ENCODE results near the gene SLC1A7. TPM values are rescaled to one million over a fixed set of nuclear protein-coding genes. Genes with fewer than 3 reads are reported as not detected.

SLC1A7 gene
- total and polyA plus RNA-seq, 2 experiments from 2014 or later = not detected

DNA sequence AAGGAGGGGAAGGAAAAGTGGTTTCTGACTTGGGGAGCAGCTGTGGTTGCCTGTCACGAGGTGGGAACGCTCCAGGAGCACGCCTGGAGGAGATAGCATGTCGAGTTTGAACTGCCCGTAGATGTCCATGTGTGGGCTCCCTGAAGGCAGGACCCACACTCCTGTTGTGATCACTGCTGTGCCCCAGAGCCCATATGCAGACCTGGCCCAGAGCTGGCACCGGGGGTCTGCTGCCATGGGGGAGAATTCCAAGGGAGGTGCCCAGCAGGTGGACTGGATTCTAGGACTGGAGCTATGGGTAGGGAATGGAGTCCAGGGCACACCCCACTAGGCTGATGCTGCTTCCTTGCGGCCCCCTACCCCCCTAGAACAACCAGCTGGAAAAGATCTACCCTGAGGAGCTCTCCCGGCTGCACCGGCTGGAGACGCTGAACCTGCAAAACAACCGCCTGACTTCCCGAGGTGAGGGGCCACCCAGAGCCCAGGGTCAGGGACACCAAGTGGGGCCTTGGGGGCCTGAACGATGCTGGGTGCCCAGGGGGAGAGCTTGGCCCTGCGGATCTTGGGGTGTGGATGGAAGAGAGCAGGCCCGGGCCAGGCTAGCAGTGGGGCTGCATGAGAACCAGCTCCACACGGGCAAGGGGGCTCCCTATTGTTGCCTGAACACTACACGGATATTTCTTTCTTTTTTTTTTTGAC is 71.1 kb downstream of the SLC1A7 start:
- Histone ChIP-seq H3K27ac (no peak overlapping the region), H4K20me1 (ENCODE audit: insufficient read depth, poor library complexity, severe bottlenecking) (no peaks in the 10 kb centered on the region), H3K27me3 (no peaks in the 10 kb centered on the region), H3K4me2 (no peak overlapping the region), H3K36me3 (replicated peaks; ENCODE audit: insufficient read depth, low read depth) (no peaks in the 10 kb centered on the region), H3K79me2 (no peaks in the 10 kb centered on the region), H3K9me3 (ENCODE audit: low read depth) (no peaks in the 10 kb centered on the region), H3K4me1 (ENCODE audit: insufficient read depth) (no peaks in the 10 kb centered on the region), H3K9me2 (replicated peaks; ENCODE audit: insufficient read depth) (no peaks in the 10 kb centered on the region), H3K4me3 (no peak overlapping the region), H2AFZ (no peak overlapping the region)
- 86% methylated on average over 17 of the region's 17 CpGs for WGBS (ENCODE audit: low lambda C conversion rate, missing lambda C conversion rate)
- no peak for DNase-seq (ENCODE audit: low spot score)
- TF ChIP-seq CTCF (IDR thresholded peaks at IDR 0.05; ENCODE audit: poor library complexity) (no peak), EZH2 (IDR thresholded peaks at IDR 0.05; ENCODE audit: borderline replicate concordance) (no peak), EZH2phosphoT487 (IDR thresholded peaks at IDR 0.05; ENCODE audit: low read depth, severe bottlenecking, unreplicated experiment) (no peak)

- H3K27ac ChIP-seq = no peak overlapping the region
- H3K4me2 ChIP-seq = no peak overlapping the region
- H3K9me3 ChIP-seq (ENCODE audit: low read depth) = no peaks in the 10 kb centered on the region
- 98% methylated on average over 12 of the region's 12 CpGs for WGBS (ENCODE audit: low lambda C conversion rate, missing lambda C conversion rate)
- H4K20me1 ChIP-seq (ENCODE audit: insufficient read depth, poor library complexity, severe bottlenecking) = no peaks in the 10 kb centered on the region
- H3K4me3 ChIP-seq = no peak overlapping the region
- no peaks in the 10 kb centered on the region for H3K27me3 ChIP-seq
- no peaks in the 10 kb centered on the region for H3K36me3 ChIP-seq (replicated peaks; ENCODE audit: insufficient read depth, low read depth)
- H2AFZ ChIP-seq = no peak overlapping the region
- TF ChIP-seq EZH2phosphoT487 (IDR thresholded peaks at IDR 0.05; ENCODE audit: low read depth, severe bottlenecking, unreplicated experiment) = no peak
- TF ChIP-seq EZH2 (IDR thresholded peaks at IDR 0.05; ENCODE audit: borderline replicate concordance) = no peak
- TF ChIP-seq CTCF (IDR thresholded peaks at IDR 0.05; ENCODE audit: poor library complexity) = no peak
- H3K4me1 ChIP-seq (ENCODE audit: insufficient read depth) = no peaks in the 10 kb centered on the region
- DNase-seq (ENCODE audit: low spot score) = no peak
- H3K79me2 ChIP-seq = no peaks in the 10 kb centered on the region
- no peaks in the 10 kb centered on the region for H3K9me2 ChIP-seq (replicated peaks; ENCODE audit: insufficient read depth)
Observed at GRCh38 chr1:53070621-53071020, 71.8 kb downstream of the SLC1A7 start.

- WGBS (ENCODE audit: low lambda C conversion rate, missing lambda C conversion rate) = 94% methylated on average over 20 of the region's 31 CpGs
- no peak for TF ChIP-seq EZH2 (IDR thresholded peaks at IDR 0.05; ENCODE audit: borderline replicate concordance)
- TF ChIP-seq EZH2phosphoT487 (IDR thresholded peaks at IDR 0.05; ENCODE audit: low read depth, severe bottlenecking, unreplicated experiment) = no peak
- TF ChIP-seq CTCF (IDR thresholded peaks at IDR 0.05; ENCODE audit: poor library complexity) = no peak
- H3K4me1 ChIP-seq (ENCODE audit: insufficient read depth) = no peaks in the 10 kb centered on the region
Observed at GRCh38 chr1:53069663-53070327, 72.6 kb downstream of the SLC1A7 start.

More at GRCh38 chr1:53069663-53070327, 72.6 kb downstream of the SLC1A7 start:
- H3K27ac ChIP-seq = no peak overlapping the region
- H3K27me3 ChIP-seq = no peaks in the 10 kb centered on the region
- no peaks in the 10 kb centered on the region for H3K79me2 ChIP-seq
- H2AFZ ChIP-seq = no peak overlapping the region
- H3K36me3 ChIP-seq (replicated peaks; ENCODE audit: insufficient read depth, low read depth) = no peaks in the 10 kb centered on the region
- no peaks in the 10 kb centered on the region for H3K9me2 ChIP-seq (replicated peaks; ENCODE audit: insufficient read depth)
- H4K20me1 ChIP-seq (ENCODE audit: insufficient read depth, poor library complexity, severe bottlenecking) = no peaks in the 10 kb centered on the region
- no peak overlapping the region for H3K4me2 ChIP-seq
- DNase-seq (ENCODE audit: low spot score) = no peak
- no peak overlapping the region for H3K4me3 ChIP-seq
- no peaks in the 10 kb centered on the region for H3K9me3 ChIP-seq (ENCODE audit: low read depth)
